ENCODE data around the gene SAPCD1. TPM values are rescaled to one million over a fixed set of nuclear protein-coding genes. Genes with fewer than 3 reads are reported as not detected.

SAPCD1 gene
- total RNA-seq, 1 donor from 2014 or later = 9.0 TPM

GRCh38 chr6:31728767-31729514 is 33.5 kb upstream of the SAPCD1 start, which contains the start of gene DDAH2:
Gene DDAH2, minus strand, starts transcription at chr6:31729299. Its CDS starts 138 bp downstream, at chr6:31729161.
- POLR2A ChIA-PET = interaction anchor here (0.8 to 7.7 kb wide), 19 partner anchors 9 to 134 kb away, joined by 3 to 131 read pairs (median 11); partner anchors contain the start of genes ABHD16A, BAG6, CLIC1 and GPANK1
- ATAC-seq (ENCODE audit: low read depth) = peak; percentile 13
- Mint-ChIP-seq H3K9me3 (no peaks in the 10 kb centered on the region), H3K4me1 (peaks cover 69% of the 10 kb centered on the region), H3K36me3 (ENCODE audit: low read depth) (peaks cover 63% of the 10 kb centered on the region), H3K27ac (peak within 1 kb of the TSS; percentile 95), H3K4me3 (peak within 1 kb of the TSS; percentile 97), H3K27me3 (no peaks in the 10 kb centered on the region)
- CTCF ChIA-PET = interaction anchor here (0.6 to 5.9 kb wide), 19 partner anchors 9 to 533 kb away, joined by 3 to 49 read pairs (median 4); partner anchors contain the start of genes ABHD16A, HSPA1A, HSPA1B and HSPA1L
- TF ChIP-seq, protein P1, sequence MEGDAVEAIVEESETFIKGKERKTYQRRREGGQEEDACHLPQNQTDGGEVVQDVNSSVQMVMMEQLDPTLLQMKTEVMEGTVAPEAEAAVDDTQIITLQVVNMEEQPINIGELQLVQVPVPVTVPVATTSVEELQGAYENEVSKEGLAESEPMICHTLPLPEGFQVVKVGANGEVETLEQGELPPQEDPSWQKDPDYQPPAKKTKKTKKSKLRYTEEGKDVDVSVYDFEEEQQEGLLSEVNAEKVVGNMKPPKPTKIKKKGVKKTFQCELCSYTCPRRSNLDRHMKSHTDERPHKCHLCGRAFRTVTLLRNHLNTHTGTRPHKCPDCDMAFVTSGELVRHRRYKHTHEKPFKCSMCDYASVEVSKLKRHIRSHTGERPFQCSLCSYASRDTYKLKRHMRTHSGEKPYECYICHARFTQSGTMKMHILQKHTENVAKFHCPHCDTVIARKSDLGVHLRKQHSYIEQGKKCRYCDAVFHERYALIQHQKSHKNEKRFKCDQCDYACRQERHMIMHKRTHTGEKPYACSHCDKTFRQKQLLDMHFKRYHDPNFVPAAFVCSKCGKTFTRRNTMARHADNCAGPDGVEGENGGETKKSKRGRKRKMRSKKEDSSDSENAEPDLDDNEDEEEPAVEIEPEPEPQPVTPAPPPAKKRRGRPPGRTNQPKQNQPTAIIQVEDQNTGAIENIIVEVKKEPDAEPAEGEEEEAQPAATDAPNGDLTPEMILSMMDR (IDR thresholded peaks at IDR 0.05) = no peak
- intact Hi-C loops (cut with micrococcal nuclease) = loop anchor here (1.0 to 2.0 kb wide), 7 partner anchors 40 to 194 kb away; partner anchors contain the start of genes BAG6, HSPA1A, HSPA1L and NEU1
- DNase-seq = no peak

GRCh38 chr6:31729515-31729978 is 32.9 kb upstream of the SAPCD1 start:
- POLR2A ChIA-PET = interaction anchor here (0.6 to 7.7 kb wide), 21 partner anchors 9 to 399 kb away, joined by 3 to 131 read pairs (median 9); partner anchors contain the start of genes ABHD16A, ATF6B, BAG6 and CLIC1
- peak; percentile 45 for ATAC-seq (ENCODE audit: low read depth)
- intact Hi-C loops (cut with micrococcal nuclease) = loop anchor here (1.0 to 2.0 kb wide), 7 partner anchors 40 to 194 kb away; partner anchors contain the start of genes BAG6, HSPA1A, HSPA1L and NEU1
- H3K36me3 Mint-ChIP-seq (ENCODE audit: low read depth) = peaks cover 69% of the 10 kb centered on the region
- H3K4me1 Mint-ChIP-seq = peaks cover 71% of the 10 kb centered on the region
- H3K27me3 Mint-ChIP-seq = no peaks in the 10 kb centered on the region
- CTCF ChIA-PET = interaction anchor here (0.6 to 5.9 kb wide), 19 partner anchors 8 to 532 kb away, joined by 3 to 49 read pairs (median 4); partner anchors contain the start of genes ABHD16A, HSPA1A, HSPA1B and HSPA1L
- H3K9me3 Mint-ChIP-seq = no peaks in the 10 kb centered on the region
- TF ChIP-seq, protein P1 (IDR thresholded peaks at IDR 0.05) = no peak
- H3K4me3 Mint-ChIP-seq = peak overlapping the region; percentile 97
- peak; percentile 73 for DNase-seq
- peak overlapping the region; percentile 92 for H3K27ac Mint-ChIP-seq

DNA sequence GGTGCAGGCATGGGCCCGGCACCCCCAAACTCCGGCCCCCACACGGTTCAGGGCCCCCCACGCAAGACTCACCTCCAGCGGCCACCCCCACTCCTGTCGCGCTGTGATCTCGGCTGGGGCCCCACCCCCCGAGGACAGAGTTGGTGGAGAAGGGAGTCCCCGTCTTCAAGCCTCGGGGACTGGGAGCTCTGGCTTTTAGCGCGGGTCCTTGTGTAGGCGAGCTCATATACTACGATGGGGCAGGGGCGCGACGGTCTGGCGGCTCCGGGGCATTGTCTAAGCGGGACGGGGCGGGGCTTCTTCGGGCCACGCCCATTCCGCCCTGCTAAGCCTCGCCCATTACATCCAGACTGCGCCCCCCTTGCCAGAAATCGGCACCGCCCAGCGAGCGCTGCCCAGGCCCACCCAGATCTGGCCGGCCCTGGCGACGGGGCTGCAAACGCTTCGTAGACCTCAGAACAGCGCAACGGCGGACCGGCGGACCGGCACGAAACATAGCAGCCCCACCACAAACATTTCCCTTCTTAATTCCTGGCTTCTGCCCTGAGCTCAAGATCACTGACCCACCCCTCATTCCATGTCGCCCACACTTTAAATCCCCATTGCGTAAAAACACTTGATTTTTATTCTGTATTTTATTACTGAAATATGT is 32.4 kb upstream of the SAPCD1 start:
- Mint-ChIP-seq H3K27me3 (no peaks in the 10 kb centered on the region), H3K36me3 (ENCODE audit: low read depth) (peaks cover 72% of the 10 kb centered on the region), H3K4me1 (peaks cover 76% of the 10 kb centered on the region), H3K9me3 (no peaks in the 10 kb centered on the region), H3K27ac (peak overlapping the region; percentile 92), H3K4me3 (peak overlapping the region; percentile 97)
- TF ChIP-seq, protein P1 (IDR thresholded peaks at IDR 0.05) = no peak
- DNase-seq (peak; percentile 78), ATAC-seq (ENCODE audit: low read depth) (peak; percentile 44)
- intact Hi-C loops (cut with micrococcal nuclease) = loop anchor here (1.0 to 10.0 kb wide), 8 partner anchors 39 to 235 kb away; partner anchors contain the start of genes BAG6, HSPA1A, HSPA1L and MICB
- POLR2A ChIA-PET = interaction anchor here (0.5 to 7.7 kb wide), 24 partner anchors 8 to 398 kb away, joined by 3 to 131 read pairs (median 9); partner anchors contain the start of genes ABHD16A, ATF6B, BAG6 and CLIC1
- CTCF ChIA-PET = interaction anchor here (0.6 to 5.9 kb wide), 16 partner anchors 8 to 532 kb away, joined by 3 to 49 read pairs (median 5); partner anchors contain the start of genes ABHD16A, HSPA1A, HSPA1B and HSPA1L

GRCh38 chr6:31730631-31731086 is 31.8 kb upstream of the SAPCD1 start:
- POLR2A ChIA-PET = interaction anchor here (0.5 to 7.7 kb wide), 17 partner anchors 8 to 183 kb away, joined by 3 to 131 read pairs (median 11); partner anchors contain the start of genes ABHD16A, BAG6, CLIC1 and HSPA1A
- peaks cover 73% of the 10 kb centered on the region for H3K36me3 Mint-ChIP-seq (ENCODE audit: low read depth)

More at GRCh38 chr6:31730631-31731086, 31.8 kb upstream of the SAPCD1 start:
- H3K4me3 Mint-ChIP-seq = peak overlapping the region; percentile 97
- TF ChIP-seq, protein P1 (IDR thresholded peaks at IDR 0.05) = no peak
- H3K4me1 Mint-ChIP-seq = peaks cover 74% of the 10 kb centered on the region
- intact Hi-C loops (cut with micrococcal nuclease) = loop anchor here (10.0 kb wide), 1 partner anchor 236 kb away; the partner anchor contains the start of gene MICB
- peak overlapping the region; percentile 92 for H3K27ac Mint-ChIP-seq
- CTCF ChIA-PET = interaction anchor here (1.0 to 5.9 kb wide), 7 partner anchors 19 to 100 kb away, joined by 4 to 49 read pairs (median 9); partner anchors contain the start of genes HSPA1A, HSPA1B, HSPA1L and LSM2
- no peaks in the 10 kb centered on the region for H3K27me3 Mint-ChIP-seq
- H3K9me3 Mint-ChIP-seq = no peaks in the 10 kb centered on the region
- DNase-seq (no peak), ATAC-seq (ENCODE audit: low read depth) (no peak)

All from activated B cell treated with CpG ODN at 0.5 μM for 24 hours (primary cell).